GM12878 (cell line): Measurements from ENCODE around the gene PIP4K2A. TPM values are rescaled to one million over a fixed set of nuclear protein-coding genes. Genes with fewer than 3 reads are reported as not detected.
A peak's percentile ranks its signal among the peaks of the same experiment; 100 is the strongest.

Experiments used
- ATAC-seq: fragments of 200-7000 bp; cut with Tn5 transposase; 3 replicates; pipeline ENCODE4 v1.9.1; 2020; ENCODE audit warnings: mild to moderate bottlenecking, moderate library complexity
- BruUV-seq: library from RNA; stranded (reverse); fragments of 400-500 nt; replicated peaks from 2 replicates; lab custom pipeline; 2021; lab: Mats Ljungman, UMichigan
- CTCF ChIA-PET: fragments of 300-600 bp; sonication (Branson Sonifier 250); formaldehyde crosslinking; extraction: SDS; loops from one replicate; lab custom pipeline; 2021; ENCODE audit warnings: inconsistent platforms; lab: Yijun Ruan, JAX
- POLR2A ChIA-PET: fragments of 350-600 bp; formaldehyde crosslinking; extraction: SDS; loops from one replicate; lab custom pipeline; 2021; ENCODE audit warnings: inconsistent platforms; lab: Charles Lee
- RAD21 ChIA-PET: fragments of 300-600 bp; sonication (Branson Sonifier 250); formaldehyde crosslinking; loops from one replicate; lab custom pipeline; 2023; ENCODE audit warnings: antibody characterized with exemption; ENCODE audit not compliant: unreplicated experiment; lab: Charles Lee
- SMC1A ChIA-PET: fragments of 300-600 bp; sonication (Branson Sonifier 250); formaldehyde crosslinking; loops from one replicate; lab custom pipeline; 2023; ENCODE audit not compliant: unreplicated experiment, uncharacterized antibody; lab: Charles Lee
- DNase-seq: peaks from one replicate; pipeline ENCODE4 v3.0.0-alpha.2; 2011; ENCODE audit warnings: low read depth, low spot score
- FAIRE-seq: peaks from 3 replicates; lab custom pipeline; 2011; peaks lifted over from hg19 to GRCh38; lab: Jason Lieb, UNC
- H2AFZ ChIP-seq: 2 replicates; pipeline ENCODE4 v1.6.0; 2011; ENCODE audit warnings: low read depth, low read length, control low read depth; ENCODE audit not compliant: control insufficient read depth
- H3K27ac ChIP-seq: 2 replicates; pipeline ENCODE4 v1.5.1; 2011; ENCODE audit warnings: control low read depth; ENCODE audit not compliant: control insufficient read depth, insufficient read depth
- H3K27me3 ChIP-seq, 2 experiments: replicated peaks in 1 of 2; 2 replicates each; pipeline versions ENCODE4 v1.6.0 to v1.6.1; 2011; ENCODE audit warnings: low read length in 1 of 2; ENCODE audit not compliant: control insufficient read depth in 2 of 2, insufficient read depth in 2 of 2
- H3K36me3 ChIP-seq, 2 experiments: 2 replicates each; pipeline ENCODE4 v1.5.1; 2011; ENCODE audit warnings: low read length in 1 of 2; ENCODE audit not compliant: control insufficient read depth in 2 of 2, insufficient read depth in 2 of 2
- H3K4me1 ChIP-seq: 2 replicates; pipeline ENCODE4 v1.6.1; 2011; ENCODE audit warnings: mild to moderate bottlenecking, low read length, moderate library complexity, mixed read lengths; ENCODE audit not compliant: control insufficient read depth, insufficient read depth
- H3K4me2 ChIP-seq: 2 replicates; pipeline ENCODE4 v1.6.0; 2011; ENCODE audit warnings: control low read depth; ENCODE audit not compliant: control insufficient read depth, insufficient read depth
- H3K4me3 ChIP-seq: fragments of 200-600 bp; sonication (generic); 2 replicates; pipeline ENCODE4 v1.5.1; 2016
- H3K79me2 ChIP-seq: 2 replicates; pipeline ENCODE4 v1.6.0; 2011; ENCODE audit warnings: low read length; ENCODE audit not compliant: control insufficient read depth, insufficient read depth
- H3K9ac ChIP-seq: 2 replicates; pipeline ENCODE4 v1.8.0; 2011; ENCODE audit warnings: low read length, control low read depth, mixed read lengths; ENCODE audit not compliant: control insufficient read depth, insufficient read depth
- H3K9me3 ChIP-seq: replicated peaks from 3 replicates; pipeline ENCODE4 v1.5.1; 2011; ENCODE audit warnings: mild to moderate bottlenecking, low read length; ENCODE audit not compliant: control insufficient read depth, insufficient read depth
- H4K20me1 ChIP-seq: 2 replicates; pipeline ENCODE4 v1.6.0; 2011; ENCODE audit not compliant: control insufficient read depth, insufficient read depth
- BACH1 ChIP-seq: fragments of 450-650 bp; IDR thresholded peaks from 2 replicates; pipeline ENCODE4 v1.6.1; 2017; ENCODE audit warnings: mild to moderate bottlenecking, borderline replicate concordance
- CBX3 ChIP-seq: fragments of 200-600 bp; sonication (generic); IDR thresholded peaks from 2 replicates; pipeline ENCODE4 v1.6.1; 2016; ENCODE audit warnings: low read depth, borderline replicate concordance
- EP300 ChIP-seq, 2 experiments: fragments of 150-350 bp in 1 of 2; IDR thresholded peaks; 2 replicates each; pipeline ENCODE4 v1.6.1; 2011 to 2012; ENCODE audit warnings: low read depth in 2 of 2, low read length in 2 of 2, borderline replicate concordance in 1 of 2, improper control_type of control experiment in 1 of 2, inconsistent platforms in 1 of 2; ENCODE audit not compliant: control insufficient read depth in 1 of 2
- GABPA ChIP-seq: IDR thresholded peaks from 2 replicates; pipeline ENCODE4 v1.6.1; 2014; ENCODE audit warnings: antibody characterized with exemption, low read depth, mild to moderate bottlenecking, inconsistent platforms
- MEF2B ChIP-seq: fragments of 450-650 bp; IDR thresholded peaks from 2 replicates; pipeline ENCODE4 v1.6.1; 2018; ENCODE audit warnings: mild to moderate bottlenecking, moderate library complexity; ENCODE audit not compliant: partially characterized antibody, poor library complexity, severe bottlenecking
- MTA3 ChIP-seq: IDR thresholded peaks from 2 replicates; pipeline ENCODE4 v1.6.1; 2012; ENCODE audit warnings: low read length, inconsistent platforms, borderline replicate concordance
- MXI1 ChIP-seq: fragments of 150-350 bp; IDR thresholded peaks from 2 replicates; pipeline ENCODE4 v1.6.1; 2011; ENCODE audit warnings: low read depth, mild to moderate bottlenecking, inconsistent platforms, low read length, improper control_type of control experiment
- NR2C1 ChIP-seq: fragments of 450-650 bp; IDR thresholded peaks from 2 replicates; pipeline ENCODE4 v1.6.1; 2017; ENCODE audit warnings: antibody characterized with exemption, mild to moderate bottlenecking, moderate library complexity
- RCOR1 ChIP-seq: conservative IDR thresholded peaks from 2 replicates; pipeline ENCODE4 v1.6.1; 2012; ENCODE audit warnings: low read depth, low read length, improper control_type of control experiment
- RUNX3 ChIP-seq: IDR thresholded peaks from 2 replicates; pipeline ENCODE4 v1.6.1; 2012; ENCODE audit warnings: low read length, inconsistent platforms
- SIX5 ChIP-seq: IDR thresholded peaks from 2 replicates; pipeline ENCODE4 v1.6.1; 2011; ENCODE audit warnings: mild to moderate bottlenecking, low read depth, low read length, moderate library complexity; ENCODE audit not compliant: severe bottlenecking
- WGBS: methylation state at CpG from one replicate; pipeline ENCODE4 v1.1.6; 2016; ENCODE audit warnings: low lambda C conversion rate; ENCODE audit not compliant: insufficient replicate concordance, insufficient coverage; ENCODE audit errors: missing lambda C conversion rate; 5-methylcytosine and 5-hydroxymethylcytosine counted together
- in situ Hi-C: fragments of 300-500 bp; cut with MboI; formaldehyde crosslinking; loops from 9 replicates; pipeline ENCODE4 v1.14.3; 2018; ENCODE audit warnings: mixed read lengths
- intact Hi-C: fragments of 100-400 bp; cut with micrococcal nuclease; formaldehyde crosslinking; loops from one replicate; pipeline ENCODE4 v1.14.2; 2022; ENCODE audit not compliant: unreplicated experiment
- polyA plus RNA-seq, 11 experiments: library from polyadenylated mRNA; depleted of rRNA in 4 of 11; unstranded in 6 of 11; stranded (reverse) in 5 of 11; fragments of >200 nt; fragmentation: Nextera tagmentation in 4 of 11; fragmentation: Illumina TruSeq in 1 of 11; extraction: Ambion mirVana in 4 of 11; extraction: Trizol in 1 of 11; gene quantifications; 1 replicate in 1 of 11; 2 replicates in 10 of 11; pipeline versions ENCODE4 v1.2.1 to v1.2.3, GENCODE V29; 2011 to 2016; ENCODE audit warnings: inconsistent platforms in 2 of 11, missing spikeins in 2 of 11, low read depth in 1 of 11
- total RNA-seq, 4 experiments: library from RNA; depleted of rRNA in 3 of 4; stranded (reverse); fragments of >200 nt in 3 of 4; fragmentation: Illumina TruSeq in 1 of 4; extraction: Trizol in 1 of 4; gene quantifications; 2 replicates each; pipeline versions ENCODE4 v1.2.1 to v1.2.3, GENCODE V29; 2013 to 2021
- TF ChIP-seq, protein P1 (sequence below): IDR thresholded peaks from 2 replicates; pipeline ENCODE4 v1.6.1; 2011; ENCODE audit warnings: low read depth, low read length, improper control_type of control experiment, borderline replicate concordance
- TF ChIP-seq, protein P2 (sequence below): IDR thresholded peaks from 2 replicates; pipeline ENCODE4 v1.6.1; 2012; ENCODE audit warnings: low read length, inconsistent platforms

The PIP4K2A gene
- total and polyA plus RNA-seq, 10 of the 15 experiments (the other 5 are each of a cell fraction or from before 2014, with no cell fraction given) = 54.3 to 139 (median 84.4) TPM

DNA sequence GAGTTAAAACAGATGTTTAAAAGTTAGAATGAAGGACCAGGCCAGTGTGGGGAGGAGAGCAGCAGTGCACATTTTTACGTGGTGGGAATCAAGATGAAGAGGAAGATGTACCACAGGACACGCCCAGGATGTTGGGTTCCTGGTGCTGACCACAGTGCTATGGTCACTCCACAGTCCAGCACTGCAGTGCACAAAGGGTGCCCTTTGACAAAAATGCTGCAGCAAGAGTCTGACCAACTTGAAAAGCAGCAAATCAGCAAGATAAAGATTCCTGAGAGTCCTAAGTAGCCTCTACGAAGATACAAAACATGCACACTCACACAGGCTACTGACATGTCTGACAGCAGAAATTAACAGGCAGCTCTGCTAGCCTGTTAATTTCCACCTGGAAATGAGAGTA is 107.1 kb downstream of the PIP4K2A start:
- DNase-seq (no peak), FAIRE-seq (no peak), ATAC-seq (peak; percentile 13; the same call in 1 of the 3 replicates)
- CTCF ChIA-PET = interaction anchor here (2.7 kb wide), 1 partner anchor 10 kb away, joined by 7 read pairs; no protein-coding TSS in a partner anchor
- intact Hi-C loops = loop anchor here (2.0 to 5.0 kb wide), 2 partner anchors 40 to 104 kb away; no protein-coding TSS in a partner anchor
- H3K4me3 ChIP-seq = peak overlapping the region; percentile 37; the same call in 1 of the 2 replicates
- TF ChIP-seq BACH1 = no peak
- peak; percentile 70 for TF ChIP-seq RUNX3
- H3K36me3 ChIP-seq = peaks cover 11 to 24% of the 10 kb centered on the region in 2 experiments; a peak in 3 of 4 replicates
- in situ Hi-C loops = no loop called here
- H3K27me3 ChIP-seq = no peaks in the 10 kb centered on the region
- H3K9me3 ChIP-seq = peaks cover 2% of the 10 kb centered on the region; the same call in 2 of the 3 replicates
- H4K20me1 ChIP-seq = no peaks in the 10 kb centered on the region
- no TSS peak for BruUV-seq
- H3K27ac ChIP-seq = peak overlapping the region; percentile 81
- H3K79me2 ChIP-seq = peaks cover 67% of the 10 kb centered on the region
- H2AFZ ChIP-seq = no peak overlapping the region
- 1% methylated on average over 3 of the region's 3 CpGs for WGBS
- H3K9ac ChIP-seq = no peak overlapping the region
- peaks cover 75% of the 10 kb centered on the region for H3K4me1 ChIP-seq
- POLR2A ChIA-PET = interaction anchor here (2.9 kb wide), 1 partner anchor 23 kb away, joined by 12 read pairs; no protein-coding TSS in a partner anchor
- RAD21 ChIA-PET = interaction anchor here (1.7 kb wide), 1 partner anchor 11 kb away, joined by 7 read pairs; no protein-coding TSS in a partner anchor
- H3K4me2 ChIP-seq = peak overlapping the region; percentile 43
- SMC1A ChIA-PET = interaction anchor here (1.5 to 3.8 kb wide), 3 partner anchors 13 to 61 kb away, joined by 3 to 15 read pairs (median 4); no protein-coding TSS in a partner anchor

DNA sequence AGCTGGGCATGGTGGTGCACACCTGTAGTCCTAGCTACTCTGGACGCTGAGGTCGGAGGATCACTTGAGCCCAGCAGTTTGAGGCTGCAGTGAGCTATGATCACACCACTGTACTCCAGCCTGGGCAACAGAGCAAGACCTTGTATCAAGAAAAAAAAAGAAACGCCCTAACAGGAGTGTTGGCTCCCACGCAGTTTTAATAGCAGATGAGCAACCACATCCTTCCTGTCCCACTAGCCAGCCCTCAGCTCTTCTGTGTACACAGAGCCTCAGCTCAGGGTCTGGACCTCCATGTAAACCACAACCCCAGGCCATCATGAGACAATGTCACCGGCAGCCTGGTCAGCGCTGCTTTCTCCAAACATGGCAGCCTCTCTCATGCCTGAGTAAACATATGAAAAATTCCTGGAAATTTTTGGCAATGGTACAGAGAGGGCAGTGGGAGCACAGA is 108.2 kb downstream of the PIP4K2A start:
- peak overlapping the region; percentile 43 for H3K4me2 ChIP-seq
- no peaks in the 10 kb centered on the region for H4K20me1 ChIP-seq
- FAIRE-seq = peak; percentile 89
- POLR2A ChIA-PET = interaction anchor here (0.5 to 3.0 kb wide), 12 partner anchors 8 to 108 kb away, joined by 3 to 30 read pairs (median 5); partner anchors contain the start of gene PIP4K2A
- peak; percentile 93 for DNase-seq
- SMC1A ChIA-PET = interaction anchor here (1.0 to 3.1 kb wide), 19 partner anchors 9 to 107 kb away, joined by 3 to 61 read pairs (median 10); no protein-coding TSS in a partner anchor
- peak; percentile 88 for ATAC-seq
- intact Hi-C loops (loop anchor here (1.0 to 5.0 kb wide), 3 partner anchors 24 to 105 kb away; no protein-coding TSS in a partner anchor), in situ Hi-C loops (no loop called here)
- H3K27me3 ChIP-seq = no peaks in the 10 kb centered on the region
- no peak overlapping the region for H2AFZ ChIP-seq
- no peak overlapping the region for H3K9ac ChIP-seq
- 2% methylated on average over 6 of the region's 6 CpGs for WGBS
- peaks cover 13 to 24% of the 10 kb centered on the region in 2 experiments; a peak in 3 of 4 replicates for H3K36me3 ChIP-seq
- RAD21 ChIA-PET = interaction anchor here (0.8 to 2.9 kb wide), 23 partner anchors 8 to 383 kb away, joined by 3 to 43 read pairs (median 7); partner anchors contain the start of gene PIP4K2A
- BruUV-seq = no TSS peak
- CTCF ChIA-PET = interaction anchor here (0.6 to 2.5 kb wide), 11 partner anchors 8 to 379 kb away, joined by 3 to 17 read pairs (median 4); no protein-coding TSS in a partner anchor
- H3K27ac ChIP-seq = peak overlapping the region; percentile 81
- H3K9me3 ChIP-seq = peaks cover 2% of the 10 kb centered on the region; the same call in 2 of the 3 replicates
- peaks cover 70% of the 10 kb centered on the region for H3K4me1 ChIP-seq
- peak overlapping the region; percentile 33 for H3K4me3 ChIP-seq
- peaks cover 63% of the 10 kb centered on the region for H3K79me2 ChIP-seq
- TF ChIP-seq EP300 (IDR thresholded peaks at IDR 0.05; ENCODE audit: borderline replicate concordance in 1 of 2, control insufficient read depth in 1 of 2, low read depth in 2 of 2, low read length in 2 of 2) (peak; percentile 79 to 89), MTA3 (peak; percentile 72; the same call in 1 of the 2 replicates), RCOR1 (peak; percentile 89; the same call in 1 of the 2 replicates), NR2C1 (no peak), GABPA (peak; percentile 73), MEF2B (peak; percentile 65), SIX5 (no peak), CBX3 (no peak), MXI1 (peak; percentile 13; the same call in 1 of the 2 replicates)
- TF ChIP-seq, protein P1, sequence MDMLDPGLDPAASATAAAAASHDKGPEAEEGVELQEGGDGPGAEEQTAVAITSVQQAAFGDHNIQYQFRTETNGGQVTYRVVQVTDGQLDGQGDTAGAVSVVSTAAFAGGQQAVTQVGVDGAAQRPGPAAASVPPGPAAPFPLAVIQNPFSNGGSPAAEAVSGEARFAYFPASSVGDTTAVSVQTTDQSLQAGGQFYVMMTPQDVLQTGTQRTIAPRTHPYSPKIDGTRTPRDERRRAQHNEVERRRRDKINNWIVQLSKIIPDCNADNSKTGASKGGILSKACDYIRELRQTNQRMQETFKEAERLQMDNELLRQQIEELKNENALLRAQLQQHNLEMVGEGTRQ = no peak
- TF ChIP-seq, protein P2, sequence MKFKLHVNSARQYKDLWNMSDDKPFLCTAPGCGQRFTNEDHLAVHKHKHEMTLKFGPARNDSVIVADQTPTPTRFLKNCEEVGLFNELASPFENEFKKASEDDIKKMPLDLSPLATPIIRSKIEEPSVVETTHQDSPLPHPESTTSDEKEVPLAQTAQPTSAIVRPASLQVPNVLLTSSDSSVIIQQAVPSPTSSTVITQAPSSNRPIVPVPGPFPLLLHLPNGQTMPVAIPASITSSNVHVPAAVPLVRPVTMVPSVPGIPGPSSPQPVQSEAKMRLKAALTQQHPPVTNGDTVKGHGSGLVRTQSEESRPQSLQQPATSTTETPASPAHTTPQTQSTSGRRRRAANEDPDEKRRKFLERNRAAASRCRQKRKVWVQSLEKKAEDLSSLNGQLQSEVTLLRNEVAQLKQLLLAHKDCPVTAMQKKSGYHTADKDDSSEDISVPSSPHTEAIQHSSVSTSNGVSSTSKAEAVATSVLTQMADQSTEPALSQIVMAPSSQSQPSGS = peak; percentile 88
